Trophoblast cell (in vitro differentiated cells and primary cell): ENCODE results near the gene PHACTR1.

ENCODE experiments used
- DNase-seq, 2 donors: peaks; one replicate each; pipeline ENCODE4 v3.0.0-alpha.2; 2016
- H2AFZ ChIP-seq: 2 replicates; pipeline ENCODE4 v1.6.1; 2013; ENCODE audit warnings: low read length, moderate library complexity, mild to moderate bottlenecking; ENCODE audit not compliant: insufficient read depth, poor library complexity
- H2AK5ac ChIP-seq: 2 replicates; pipeline ENCODE4 v1.6.1; 2013; ENCODE audit warnings: mild to moderate bottlenecking, low read length
- H2BK120ac ChIP-seq: 2 replicates; pipeline ENCODE4 v1.6.1; 2013; ENCODE audit warnings: low read length, mild to moderate bottlenecking, moderate library complexity; ENCODE audit not compliant: insufficient read depth, poor library complexity
- H2BK12ac ChIP-seq: 2 replicates; pipeline ENCODE4 v1.6.1; 2013; ENCODE audit warnings: mild to moderate bottlenecking, low read length, moderate library complexity
- H2BK5ac ChIP-seq: 2 replicates; pipeline ENCODE4 v1.6.1; 2013; ENCODE audit warnings: low read length, low read depth, moderate library complexity, mild to moderate bottlenecking; ENCODE audit not compliant: poor library complexity
- H3K14ac ChIP-seq: 2 replicates; pipeline ENCODE4 v1.6.1; 2013; ENCODE audit warnings: mild to moderate bottlenecking, low read length
- H3K18ac ChIP-seq: 2 replicates; pipeline ENCODE4 v1.6.1; 2013; ENCODE audit warnings: mild to moderate bottlenecking, low read length
- H3K23ac ChIP-seq: 2 replicates; pipeline ENCODE4 v1.6.1; 2013; ENCODE audit warnings: low read length
- H3K27ac ChIP-seq: 2 replicates; pipeline ENCODE4 v1.5.1; 2013; ENCODE audit warnings: low read depth, mild to moderate bottlenecking, inconsistent platforms, low read length, moderate library complexity
- H3K27me3 ChIP-seq: 2 replicates; pipeline ENCODE4 v1.6.1; 2013; ENCODE audit warnings: inconsistent platforms, mild to moderate bottlenecking, low read length, moderate library complexity; ENCODE audit not compliant: insufficient read depth
- H3K36me3 ChIP-seq, 2 experiments: 1 replicate in 1 of 2; 2 replicates in 1 of 2; pipeline ENCODE4 v1.6.1; 2013; ENCODE audit warnings: low read length in 2 of 2, mild to moderate bottlenecking in 2 of 2, moderate library complexity in 1 of 2; ENCODE audit not compliant: insufficient read depth in 2 of 2, control insufficient read depth in 1 of 2
- H3K4ac ChIP-seq: 2 replicates; pipeline ENCODE4 v1.6.1; 2013; ENCODE audit warnings: low read depth, mild to moderate bottlenecking, low read length, moderate library complexity
- H3K4me1 ChIP-seq, 2 experiments: 1 replicate in 1 of 2; 2 replicates in 1 of 2; pipeline ENCODE4 v1.6.1; 2013; ENCODE audit warnings: low read length in 2 of 2, mild to moderate bottlenecking in 2 of 2, moderate library complexity in 1 of 2; ENCODE audit not compliant: insufficient read depth in 2 of 2, control insufficient read depth in 1 of 2
- H3K4me2 ChIP-seq: 2 replicates; pipeline ENCODE4 v1.6.1; 2013; ENCODE audit warnings: inconsistent platforms, mild to moderate bottlenecking, low read length, moderate library complexity
- H3K4me3 ChIP-seq: 2 replicates; pipeline ENCODE4 v1.5.1; 2013; ENCODE audit warnings: mild to moderate bottlenecking, low read depth, low read length, inconsistent platforms
- H3K79me1 ChIP-seq: one replicate; pipeline ENCODE4 v1.6.1; 2013; ENCODE audit warnings: low read length
- H3K79me2 ChIP-seq: 2 replicates; pipeline ENCODE4 v1.6.1; 2013; ENCODE audit warnings: low read length, mild to moderate bottlenecking; ENCODE audit not compliant: control insufficient read depth, insufficient read depth, poor library complexity
- H3K9ac ChIP-seq: 2 replicates; pipeline ENCODE4 v1.6.1; 2013; ENCODE audit warnings: mild to moderate bottlenecking, low read length
- H3K9me3 ChIP-seq: 2 replicates; pipeline ENCODE4 v1.6.1; 2013; ENCODE audit warnings: low read depth, mild to moderate bottlenecking, control low read depth, inconsistent platforms, low read length; ENCODE audit not compliant: insufficient read depth
- H4K12ac ChIP-seq: 2 replicates; pipeline ENCODE4 v1.6.1; 2013; ENCODE audit warnings: low read depth, mild to moderate bottlenecking, low read length, moderate library complexity
- H4K8ac ChIP-seq: 2 replicates; pipeline ENCODE4 v1.6.1; 2013; ENCODE audit warnings: low read depth, mild to moderate bottlenecking, low read length, moderate library complexity
- H4K91ac ChIP-seq: one replicate; pipeline ENCODE4 v1.6.1; 2013; ENCODE audit warnings: low read depth, mild to moderate bottlenecking, low read length, moderate library complexity
- WGBS: extraction: QIAGEN DNeasy Blood & Tissue Kit; methylation state at CpG from one replicate; pipeline ENCODE4 v1.1.7; 2013; ENCODE audit warnings: missing lambda C conversion rate; ENCODE audit not compliant: insufficient read length, insufficient coverage; ENCODE audit errors: extremely low coverage; 5-methylcytosine and 5-hydroxymethylcytosine counted together

PHACTR1 gene

DNA sequence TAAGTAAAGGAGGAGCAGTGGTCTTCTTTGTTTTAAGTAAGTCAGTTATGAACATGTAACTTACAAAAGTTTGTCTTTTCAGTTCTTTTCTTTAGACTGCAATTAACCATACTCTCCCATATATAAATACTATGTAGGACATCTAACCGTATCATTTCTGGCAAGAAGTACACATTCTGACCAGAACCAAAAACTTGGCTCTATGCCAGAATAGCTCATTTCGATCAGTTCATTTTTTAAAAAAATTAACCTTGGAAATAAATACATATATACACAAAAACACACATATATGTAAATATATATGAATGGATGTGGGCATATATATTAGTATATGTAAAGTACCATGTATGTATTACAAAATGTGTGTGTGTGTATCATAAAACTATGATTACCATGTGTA lies 145.0 kb downstream of the PHACTR1 start:
- H3K9me3 ChIP-seq: no peaks in the 10 kb centered on the region
- no peaks in the 10 kb centered on the region for H3K36me3 ChIP-seq
- no peak overlapping the region for H3K23ac ChIP-seq
- no peak overlapping the region for H4K8ac ChIP-seq
- H3K4me2 ChIP-seq: no peak overlapping the region
- WGBS: no CpG with 5 or more reads among the region's 2 CpGs
- no peak for DNase-seq
- no peaks in the 10 kb centered on the region for H3K79me1 ChIP-seq
- no peak overlapping the region for H2BK12ac ChIP-seq
- no peak overlapping the region for H3K9ac ChIP-seq
- H3K4ac ChIP-seq: no peak overlapping the region
- no peak overlapping the region for H2BK5ac ChIP-seq
- H3K79me2 ChIP-seq: no peaks in the 10 kb centered on the region
- H4K91ac ChIP-seq: no peak overlapping the region
- no peak overlapping the region for H3K27ac ChIP-seq
- H3K14ac ChIP-seq: no peak overlapping the region
- no peak overlapping the region for H3K4me3 ChIP-seq
- no peak overlapping the region for H4K12ac ChIP-seq
- H2AFZ ChIP-seq: no peak overlapping the region
- H2BK120ac ChIP-seq: no peak overlapping the region
- H2AK5ac ChIP-seq: no peak overlapping the region
- H3K27me3 ChIP-seq: no peaks in the 10 kb centered on the region
- no peaks in the 10 kb centered on the region for H3K4me1 ChIP-seq
- no peak overlapping the region for H3K18ac ChIP-seq

- Histone ChIP-seq H3K9ac (no peak overlapping the region), H4K91ac (no peak overlapping the region), H3K9me3 (no peaks in the 10 kb centered on the region), H3K23ac (no peak overlapping the region), H3K36me3 (no peaks in the 10 kb centered on the region), H3K4ac (no peak overlapping the region), H3K79me2 (no peaks in the 10 kb centered on the region), H2BK120ac (no peak overlapping the region), H3K27me3 (no peaks in the 10 kb centered on the region), H3K4me1 (no peaks in the 10 kb centered on the region), H2AK5ac (no peak overlapping the region), H3K14ac (no peak overlapping the region), H3K4me2 (no peak overlapping the region), H3K79me1 (no peaks in the 10 kb centered on the region), H4K8ac (no peak overlapping the region), H3K27ac (no peak overlapping the region), H4K12ac (no peak overlapping the region), H3K4me3 (no peak overlapping the region), H2BK5ac (no peak overlapping the region), H2BK12ac (no peak overlapping the region), H2AFZ (no peak overlapping the region), H3K18ac (no peak overlapping the region)
- no CpG with 5 or more reads among the region's 3 CpGs for WGBS
- DNase-seq: no peak
Observed at GRCh38 chr6:12865117-12865516, 148.6 kb downstream of the PHACTR1 start.

DNA sequence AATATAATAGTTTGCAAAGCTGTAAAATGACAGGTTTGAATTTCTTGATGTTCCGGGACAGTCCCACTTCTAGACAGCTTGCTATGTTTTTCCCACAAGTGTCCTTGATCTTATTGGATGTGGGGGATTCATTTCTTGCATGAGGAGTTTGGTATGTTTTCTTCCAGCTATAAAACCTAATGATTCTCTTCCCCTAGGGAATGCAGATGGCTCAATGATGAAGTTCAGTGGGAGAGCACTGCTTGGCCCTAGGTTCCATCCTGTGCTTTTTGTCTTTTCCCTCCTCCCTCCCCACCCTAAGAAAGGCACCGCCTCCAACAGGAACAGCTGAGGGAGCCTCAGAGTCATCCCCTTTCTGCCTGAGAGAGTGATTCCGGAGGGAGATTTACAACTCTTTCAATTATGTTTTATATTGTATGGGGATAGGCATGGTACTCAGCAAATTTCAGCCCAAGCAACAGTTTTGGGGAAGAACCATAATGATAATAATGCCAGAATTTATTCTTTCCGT lies 149.2 kb downstream of the PHACTR1 start:
- H3K4me2 ChIP-seq: no peak overlapping the region
- H3K4me3 ChIP-seq: no peak overlapping the region
- no peak overlapping the region for H2AFZ ChIP-seq
- no peaks in the 10 kb centered on the region for H3K27me3 ChIP-seq
- H2BK12ac ChIP-seq: no peak overlapping the region
- no peaks in the 10 kb centered on the region for H3K79me1 ChIP-seq
- WGBS: no CpG with 5 or more reads among the region's 4 CpGs
- H2BK5ac ChIP-seq: no peak overlapping the region
- no peak overlapping the region for H3K27ac ChIP-seq
- no peak overlapping the region for H4K91ac ChIP-seq
- H3K4me1 ChIP-seq: no peaks in the 10 kb centered on the region
- H4K8ac ChIP-seq: no peak overlapping the region
- H3K79me2 ChIP-seq: no peaks in the 10 kb centered on the region
- no peak overlapping the region for H3K18ac ChIP-seq
- H3K9ac ChIP-seq: no peak overlapping the region
- no peak overlapping the region for H4K12ac ChIP-seq
- H2BK120ac ChIP-seq: no peak overlapping the region
- H3K4ac ChIP-seq: no peak overlapping the region
- no peak overlapping the region for H3K14ac ChIP-seq
- no peak for DNase-seq
- no peak overlapping the region for H2AK5ac ChIP-seq
- no peaks in the 10 kb centered on the region for H3K9me3 ChIP-seq
- H3K36me3 ChIP-seq: no peaks in the 10 kb centered on the region
- H3K23ac ChIP-seq: no peak overlapping the region

DNA sequence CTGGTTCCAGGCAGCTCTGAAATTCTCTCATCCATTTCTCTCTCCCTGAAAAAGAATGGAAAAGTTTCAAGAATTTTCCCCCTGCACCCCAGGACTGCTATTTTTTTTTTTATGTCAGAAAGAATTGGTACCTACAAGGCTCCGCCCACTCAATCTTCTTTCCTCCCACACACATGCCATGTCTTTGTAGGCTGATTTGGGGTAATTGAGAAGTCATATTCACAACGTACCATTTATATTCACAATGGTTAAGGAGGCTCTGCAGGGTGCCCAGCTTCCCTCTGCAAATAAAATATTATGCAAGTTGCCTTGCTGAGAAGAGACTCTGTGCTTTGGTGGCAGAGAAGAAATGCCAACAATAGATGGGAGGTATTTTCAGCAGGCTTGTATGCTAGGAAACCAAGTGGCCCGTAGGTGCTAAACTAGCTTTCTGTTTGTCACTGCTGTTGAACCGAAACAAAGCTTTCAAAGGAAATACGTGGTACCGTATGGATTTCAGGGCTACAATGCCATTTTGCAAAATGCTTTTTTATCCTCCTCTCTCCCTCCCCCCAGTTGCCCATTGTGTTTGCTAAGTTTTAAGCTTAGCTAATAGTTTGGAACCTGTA lies 150.0 kb downstream of the PHACTR1 start:
- H3K4me1 ChIP-seq: no peaks in the 10 kb centered on the region
- no CpG with 5 or more reads among the region's 6 CpGs for WGBS
- no peak overlapping the region for H3K23ac ChIP-seq
- H3K4ac ChIP-seq: no peak overlapping the region
- H3K27me3 ChIP-seq: no peaks in the 10 kb centered on the region
- no peak overlapping the region for H3K14ac ChIP-seq
- H2AFZ ChIP-seq: no peak overlapping the region
- H3K79me2 ChIP-seq: no peaks in the 10 kb centered on the region
- no peak overlapping the region for H2BK12ac ChIP-seq
- H4K91ac ChIP-seq: no peak overlapping the region
- H3K4me2 ChIP-seq: no peak overlapping the region
- no peak overlapping the region for H2BK5ac ChIP-seq
- no peaks in the 10 kb centered on the region for H3K79me1 ChIP-seq
- no peak overlapping the region for H2AK5ac ChIP-seq
- no peaks in the 10 kb centered on the region for H3K36me3 ChIP-seq
- H3K18ac ChIP-seq: no peak overlapping the region
- H4K12ac ChIP-seq: no peak overlapping the region
- no peak overlapping the region for H3K27ac ChIP-seq
- no peaks in the 10 kb centered on the region for H3K9me3 ChIP-seq
- H3K4me3 ChIP-seq: no peak overlapping the region
- no peak for DNase-seq
- H2BK120ac ChIP-seq: no peak overlapping the region
- H3K9ac ChIP-seq: no peak overlapping the region
- no peak overlapping the region for H4K8ac ChIP-seq
